Neural cell (in vitro differentiated cells): ENCODE results near the gene ZNF214. TPM values are rescaled to one million over a fixed set of nuclear protein-coding genes. Genes with fewer than 3 reads are reported as not detected.

Experiments
- polyA plus RNA-seq: library from polyadenylated mRNA; depleted of rRNA; stranded (reverse); fragments of >200 nt; gene quantifications from 2 replicates; pipeline ENCODE4 v1.2.3, GENCODE V29; 2014

ZNF214 gene
- polyA plus RNA-seq, 1 donor from 2014 or later = 6.9 TPM

Other genes starting within 250 kb of the ZNF214 start
- not detected in 2 replicates for gene OR2AG2, start 248.4 kb downstream of the ZNF214 start, polyA plus RNA-seq
- not detected in 2 replicates for gene OR2AG1, start 237.3 kb downstream of the ZNF214 start, polyA plus RNA-seq
- gene OR6A2, start 220.7 kb downstream of the ZNF214 start, polyA plus RNA-seq = 0.05 TPM in 1 of 2 replicates, not detected in the other
- not detected in 2 replicates for gene OR10A5, start 174.7 kb downstream of the ZNF214 start, polyA plus RNA-seq
- gene OR10A2, start 157.3 kb downstream of the ZNF214 start, polyA plus RNA-seq = not detected in 2 replicates
- gene OR10A4, start 143.7 kb downstream of the ZNF214 start, polyA plus RNA-seq = not detected in 2 replicates
- gene OR2D2, start 127.8 kb downstream of the ZNF214 start, polyA plus RNA-seq = not detected in 2 replicates
- gene OR2D3, start 99.3 kb downstream of the ZNF214 start, polyA plus RNA-seq = not detected in 2 replicates
- 0.38 and 2.5 TPM in 2 replicates for gene ZNF215, start 93.9 kb downstream of the ZNF214 start, polyA plus RNA-seq
- gene NLRP14, start 133 bp upstream of the ZNF214 start, polyA plus RNA-seq = 0.44 and 0.48 TPM in 2 replicates
- not detected in 2 replicates for gene RBMXL2, start 68.7 kb upstream of the ZNF214 start, polyA plus RNA-seq
- gene SYT9, start 231.6 kb upstream of the ZNF214 start, polyA plus RNA-seq = 1.9 and 2.3 TPM in 2 replicates